ENCODE measurements around the gene GAGE12G. TPM values are rescaled to one million over a fixed set of nuclear protein-coding genes. Genes with fewer than 3 reads are reported as not detected.

Gene GAGE12G, protein sequence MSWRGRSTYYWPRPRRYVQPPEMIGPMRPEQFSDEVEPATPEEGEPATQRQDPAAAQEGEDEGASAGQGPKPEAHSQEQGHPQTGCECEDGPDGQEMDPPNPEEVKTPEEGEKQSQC
- not detected in 2 replicates for total RNA-seq

GRCh38 chrX:49570100-49570499 is at the start of gene GAGE12G:
Gene GAGE12G, plus strand, starts transcription at chrX:49570400. Its CDS starts 1,155 bp downstream, at chrX:49571555.

GRCh38 chrX:49531877-49532276 is 38.3 kb upstream of the GAGE12G start, which contains the start of gene GAGE12C:
Gene GAGE12C, plus strand, starts transcription at chrX:49532177. Its CDS starts 1,155 bp downstream, at chrX:49533332.

DNA sequence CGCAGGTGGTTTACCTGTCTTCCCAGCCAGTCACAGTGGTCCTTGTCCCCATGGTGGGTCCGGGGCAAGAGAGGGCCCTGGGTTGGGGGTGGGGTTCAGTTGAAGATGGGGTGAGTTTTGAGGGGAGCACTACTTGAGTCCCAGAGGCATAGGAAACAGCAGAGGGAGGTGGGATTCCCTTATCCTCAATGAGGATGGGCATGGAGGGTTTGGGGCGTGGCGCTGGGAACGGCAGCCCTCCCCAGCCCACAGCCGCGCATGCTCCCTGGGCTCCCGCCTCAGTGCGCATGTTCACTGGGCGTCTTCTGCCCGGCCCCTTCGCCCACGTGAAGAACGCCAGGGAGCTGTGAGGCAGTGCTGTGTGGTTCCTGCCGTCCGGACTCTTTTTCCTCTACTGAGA is 28.8 kb upstream of the GAGE12G start, which contains the start of gene GAGE12D:
TSS of gene GAGE12D (plus strand) at position 301 of the 400 bp plus-strand sequence. CDS start 1,155 bp downstream, outside the sequence.

GRCh38 chrX:49550989-49551388 is 19.2 kb upstream of the GAGE12G start, which contains the start of gene GAGE12E:
Gene GAGE12E, plus strand, starts transcription at chrX:49551289. Its CDS starts 1,155 bp downstream, at chrX:49552444.

DNA sequence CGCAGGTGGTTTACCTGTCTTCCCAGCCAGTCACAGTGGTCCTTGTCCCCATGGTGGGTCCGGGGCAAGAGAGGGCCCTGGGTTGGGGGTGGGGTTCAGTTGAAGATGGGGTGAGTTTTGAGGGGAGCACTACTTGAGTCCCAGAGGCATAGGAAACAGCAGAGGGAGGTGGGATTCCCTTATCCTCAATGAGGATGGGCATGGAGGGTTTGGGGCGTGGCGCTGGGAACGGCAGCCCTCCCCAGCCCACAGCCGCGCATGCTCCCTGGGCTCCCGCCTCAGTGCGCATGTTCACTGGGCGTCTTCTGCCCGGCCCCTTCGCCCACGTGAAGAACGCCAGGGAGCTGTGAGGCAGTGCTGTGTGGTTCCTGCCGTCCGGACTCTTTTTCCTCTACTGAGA is 9.7 kb upstream of the GAGE12G start, which contains the start of gene GAGE12F:
TSS of gene GAGE12F (plus strand) at position 301 of the 400 bp plus-strand sequence. CDS start 1,155 bp downstream, outside the sequence.

GRCh38 chrX:49579649-49580048 is 9.4 kb downstream of the GAGE12G start, which contains the start of gene GAGE12H:
Gene GAGE12H, plus strand, starts transcription at chrX:49579949. Its CDS starts 1,155 bp downstream, at chrX:49581104.

DNA sequence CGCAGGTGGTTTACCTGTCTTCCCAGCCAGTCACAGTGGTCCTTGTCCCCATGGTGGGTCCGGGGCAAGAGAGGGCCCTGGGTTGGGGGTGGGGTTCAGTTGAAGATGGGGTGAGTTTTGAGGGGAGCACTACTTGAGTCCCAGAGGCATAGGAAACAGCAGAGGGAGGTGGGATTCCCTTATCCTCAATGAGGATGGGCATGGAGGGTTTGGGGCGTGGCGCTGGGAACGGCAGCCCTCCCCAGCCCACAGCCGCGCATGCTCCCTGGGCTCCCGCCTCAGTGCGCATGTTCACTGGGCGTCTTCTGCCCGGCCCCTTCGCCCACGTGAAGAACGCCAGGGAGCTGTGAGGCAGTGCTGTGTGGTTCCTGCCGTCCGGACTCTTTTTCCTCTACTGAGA is 19.0 kb downstream of the GAGE12G start, which contains the start of gene GAGE2A:
TSS of gene GAGE2A (plus strand) at position 301 of the 400 bp plus-strand sequence. CDS start 1,155 bp downstream, outside the sequence.

GRCh38 chrX:49598720-49599119 is 28.5 kb downstream of the GAGE12G start, which contains the start of gene GAGE1:
Gene GAGE1, plus strand, starts transcription at chrX:49599020. Its CDS starts 1,155 bp downstream, at chrX:49600175.

Other genes with a start within 250 kb of the GAGE12G start
- gene GAGE12J, start 248.4 kb upstream of the GAGE12G start, total RNA-seq = not detected in 2 replicates
- not detected in 2 replicates for gene GAGE13, start 238.8 kb upstream of the GAGE12G start, total RNA-seq
- not detected in 2 replicates for gene GAGE12C, start 38.2 kb upstream of the GAGE12G start, total RNA-seq
- not detected in 2 replicates for gene GAGE12D, start 28.7 kb upstream of the GAGE12G start, total RNA-seq
- not detected in 2 replicates for gene GAGE12E, start 19.1 kb upstream of the GAGE12G start, total RNA-seq
- gene GAGE12F, start 9.6 kb upstream of the GAGE12G start, total RNA-seq = not detected in 2 replicates
- gene GAGE12H, start 9.5 kb downstream of the GAGE12G start, total RNA-seq = not detected in 2 replicates
- not detected in 2 replicates for gene GAGE2A, start 19.1 kb downstream of the GAGE12G start, total RNA-seq
- gene GAGE1, start 28.6 kb downstream of the GAGE12G start, total RNA-seq = not detected in 2 replicates
- not detected in 2 replicates for gene PAGE1, start 125.6 kb downstream of the GAGE12G start, total RNA-seq